Fibroblast of skin of right biceps (primary cell): ENCODE measurements around the gene AQP12A.
"Not testable (repeated sequence)": the region's sequence is repeated elsewhere in the genome, so short reads cannot be mapped to it uniquely, and the experiment has no call there.

Experiments used
- DNase-seq: peaks from one replicate; pipeline ENCODE4 v3.0.0-alpha.2; 2013

The AQP12A gene, protein sequence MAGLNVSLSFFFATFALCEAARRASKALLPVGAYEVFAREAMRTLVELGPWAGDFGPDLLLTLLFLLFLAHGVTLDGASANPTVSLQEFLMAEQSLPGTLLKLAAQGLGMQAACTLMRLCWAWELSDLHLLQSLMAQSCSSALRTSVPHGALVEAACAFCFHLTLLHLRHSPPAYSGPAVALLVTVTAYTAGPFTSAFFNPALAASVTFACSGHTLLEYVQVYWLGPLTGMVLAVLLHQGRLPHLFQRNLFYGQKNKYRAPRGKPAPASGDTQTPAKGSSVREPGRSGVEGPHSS

DNA sequence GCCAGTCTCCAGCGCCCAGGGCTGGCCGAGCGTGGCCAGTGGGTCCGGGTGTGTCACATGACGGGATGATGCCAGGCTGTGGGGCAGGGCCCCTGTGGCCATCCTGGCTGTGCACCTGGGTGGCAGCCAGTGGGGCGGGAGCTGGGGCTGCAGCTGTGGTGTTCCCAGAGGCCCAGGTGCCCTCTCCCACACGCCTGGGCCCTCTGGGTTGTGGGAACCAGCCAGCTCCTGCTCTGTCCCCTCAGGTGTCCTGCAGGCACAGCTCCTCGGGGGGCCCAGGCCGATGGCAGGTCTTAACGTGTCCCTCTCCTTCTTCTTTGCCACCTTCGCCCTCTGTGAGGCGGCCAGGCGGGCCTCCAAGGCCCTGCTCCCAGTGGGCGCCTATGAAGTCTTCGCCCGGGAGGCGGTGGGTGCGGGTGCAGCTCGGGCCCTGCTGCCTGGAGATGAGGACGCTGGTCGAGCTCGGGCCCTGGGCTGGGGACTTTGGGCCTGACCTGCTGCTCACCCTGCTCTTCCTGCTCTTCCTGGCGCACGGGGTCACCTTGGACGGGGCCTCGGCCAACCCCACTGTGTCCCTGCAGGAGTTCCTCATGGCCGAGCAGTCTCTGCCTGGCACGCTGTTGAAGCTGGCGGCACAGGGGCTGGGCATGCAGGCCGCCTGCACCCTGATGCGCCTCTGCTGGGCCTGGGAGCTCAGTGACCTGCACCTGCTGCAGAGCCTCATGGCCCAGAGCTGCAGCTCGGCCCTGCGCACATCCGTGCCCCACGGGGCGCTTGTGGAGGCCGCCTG lies at the start of gene AQP12A:
TSS of gene AQP12A (plus strand) at position 236 of the 790 bp plus-strand sequence. CDS start at position 284, 48 bp downstream.
- DNase-seq, result not testable (repeated sequence)

DNA sequence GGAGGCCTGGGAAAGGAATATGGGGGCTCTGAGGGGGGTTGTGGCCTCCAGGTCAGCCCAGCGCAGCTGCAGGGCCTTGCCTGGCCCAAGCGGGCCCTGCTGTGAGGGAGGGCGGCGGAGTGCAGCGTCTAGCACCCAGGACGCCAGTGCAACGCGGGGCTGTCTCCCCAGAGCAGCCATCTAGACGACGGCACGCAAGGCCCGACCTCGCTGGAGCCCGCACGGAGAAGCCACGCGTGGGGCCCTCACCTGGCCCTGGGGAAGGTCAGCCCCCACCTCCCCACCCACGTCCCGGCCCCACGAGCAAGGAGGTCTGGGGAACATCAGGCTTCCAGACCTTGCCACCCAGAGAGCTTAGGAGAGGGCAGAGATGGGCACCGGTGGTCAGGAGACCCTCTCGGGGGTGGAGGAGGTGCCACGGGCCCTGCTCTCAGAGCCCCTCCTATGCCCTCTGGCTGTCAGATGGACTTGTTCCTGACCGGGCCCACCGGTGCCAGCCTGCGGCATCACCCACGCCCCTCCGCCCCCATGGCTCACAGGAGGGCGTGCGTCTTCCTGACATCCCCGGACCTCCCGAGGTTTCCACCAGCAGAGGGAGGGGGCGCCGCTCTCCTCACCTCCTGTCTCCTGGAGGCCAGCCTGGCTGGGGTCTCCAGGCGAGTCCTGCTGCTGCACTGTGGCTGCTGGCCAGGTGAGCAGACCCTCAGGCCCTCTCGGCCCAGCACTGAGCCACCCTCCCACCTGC lies 49.4 kb upstream of the AQP12A start:
- no peak for DNase-seq

GRCh38 chr2:240642806-240643092 lies 48.9 kb upstream of the AQP12A start:
- DNase-seq, result no peak

GRCh38 chr2:240643093-240643810 lies 48.4 kb upstream of the AQP12A start:
- no peak for DNase-seq

DNA sequence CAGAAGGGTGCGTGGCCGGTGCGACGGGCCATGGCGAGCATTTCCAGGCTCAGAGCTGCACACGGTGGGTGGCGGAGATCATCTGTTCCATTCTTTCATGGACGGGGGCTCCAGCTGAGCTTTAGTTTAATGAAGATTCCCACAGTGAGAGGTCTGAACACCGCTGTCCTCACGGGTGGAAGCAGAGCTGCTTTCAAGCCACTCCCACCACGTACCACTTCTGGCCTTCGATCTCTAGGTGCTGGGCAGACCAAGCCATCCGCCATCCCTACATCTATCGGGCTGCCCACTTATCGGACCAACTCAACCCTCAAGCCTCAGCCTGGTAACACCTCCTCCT lies 47.9 kb upstream of the AQP12A start:
- no peak for DNase-seq

DNA sequence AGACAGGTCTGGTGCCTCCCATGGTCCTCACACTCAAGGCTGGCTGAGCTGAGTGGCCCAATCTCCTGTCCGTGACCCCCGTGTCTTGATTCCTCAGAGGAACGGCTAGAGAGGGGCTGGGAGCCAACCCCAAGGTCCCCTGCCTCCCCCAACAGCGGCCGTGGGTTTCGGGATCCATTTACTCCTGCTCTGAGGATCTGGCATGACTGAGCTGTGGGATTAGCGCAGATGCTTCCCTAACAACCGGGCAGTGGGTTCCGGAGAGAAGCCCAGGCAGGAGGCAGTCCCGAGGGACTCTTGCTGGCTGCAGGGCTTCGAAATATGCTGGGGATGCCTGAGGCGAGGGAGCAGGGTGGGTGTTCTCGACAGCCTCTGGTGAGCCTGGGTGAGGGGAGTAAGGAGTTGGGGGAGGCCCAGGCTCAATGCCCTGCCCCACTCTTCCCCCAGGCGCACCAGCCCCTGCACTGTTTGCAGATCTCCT lies 47.5 kb upstream of the AQP12A start:
- no peak for DNase-seq

DNA sequence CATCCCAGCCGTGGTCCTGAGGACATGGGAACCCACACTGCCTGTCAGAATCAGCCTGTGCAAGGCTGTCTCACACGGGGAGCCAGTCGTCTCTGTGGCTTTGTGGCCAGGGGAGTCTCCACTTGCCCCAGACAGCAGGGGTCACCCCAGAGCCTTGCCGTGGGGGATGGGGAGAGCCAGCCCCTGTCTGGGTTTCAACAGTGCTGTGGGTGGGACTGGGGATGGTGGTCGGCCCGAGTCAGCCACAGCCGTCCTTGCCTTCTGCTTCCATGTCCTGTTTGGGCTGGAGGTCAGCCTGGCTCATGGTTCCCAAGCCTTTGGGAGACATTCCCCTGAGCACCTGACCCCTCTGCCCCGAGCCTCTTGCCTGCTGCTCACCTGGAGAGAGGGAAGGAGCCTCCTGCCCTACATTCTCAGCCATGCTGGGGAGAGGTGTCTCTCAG lies 46.8 kb upstream of the AQP12A start:
- DNase-seq, result no peak

- no peak for DNase-seq
Measured at GRCh38 chr2:240645346-240645745, 46.3 kb upstream of the AQP12A start.

- DNase-seq, result no peak
Measured at GRCh38 chr2:240645801-240646175, 45.9 kb upstream of the AQP12A start.

- no peak for DNase-seq
Measured at GRCh38 chr2:240646176-240646899, 45.3 kb upstream of the AQP12A start.

DNA sequence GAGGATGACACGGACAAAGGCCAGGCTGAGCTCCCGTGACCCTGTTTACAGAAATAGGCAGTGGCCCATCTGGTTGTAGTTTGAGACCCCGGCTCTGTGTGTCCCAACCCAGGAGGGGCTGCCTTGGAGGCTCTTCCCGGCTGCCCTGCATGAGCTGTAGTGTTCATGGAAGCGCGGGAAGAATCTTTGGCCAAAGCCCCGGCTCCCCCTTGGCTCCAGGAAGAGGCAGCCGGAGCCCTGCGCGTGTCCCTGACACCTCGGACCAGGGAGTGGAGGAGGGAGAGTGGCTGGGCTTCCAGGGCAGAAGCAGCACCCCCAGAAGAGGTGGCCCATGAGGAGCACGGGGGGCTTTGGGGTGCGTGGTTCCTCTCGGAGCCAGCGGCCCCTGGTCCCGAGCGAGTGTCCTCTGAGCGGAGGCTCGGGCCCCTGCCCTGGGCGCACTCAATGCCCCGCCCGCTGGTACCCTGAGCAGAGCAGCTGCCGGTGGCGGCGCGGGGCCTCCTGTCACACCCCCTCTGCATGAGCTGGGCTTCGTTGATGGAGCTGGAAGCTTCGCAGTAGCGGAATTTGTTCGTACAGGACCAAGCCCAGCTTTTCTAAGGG lies 44.7 kb upstream of the AQP12A start:
- DNase-seq, result no peak

- DNase-seq, result no peak
Measured at GRCh38 chr2:240647503-240648154, 44.0 kb upstream of the AQP12A start.

GRCh38 chr2:240648155-240648649 lies 43.5 kb upstream of the AQP12A start:
- no peak for DNase-seq

DNA sequence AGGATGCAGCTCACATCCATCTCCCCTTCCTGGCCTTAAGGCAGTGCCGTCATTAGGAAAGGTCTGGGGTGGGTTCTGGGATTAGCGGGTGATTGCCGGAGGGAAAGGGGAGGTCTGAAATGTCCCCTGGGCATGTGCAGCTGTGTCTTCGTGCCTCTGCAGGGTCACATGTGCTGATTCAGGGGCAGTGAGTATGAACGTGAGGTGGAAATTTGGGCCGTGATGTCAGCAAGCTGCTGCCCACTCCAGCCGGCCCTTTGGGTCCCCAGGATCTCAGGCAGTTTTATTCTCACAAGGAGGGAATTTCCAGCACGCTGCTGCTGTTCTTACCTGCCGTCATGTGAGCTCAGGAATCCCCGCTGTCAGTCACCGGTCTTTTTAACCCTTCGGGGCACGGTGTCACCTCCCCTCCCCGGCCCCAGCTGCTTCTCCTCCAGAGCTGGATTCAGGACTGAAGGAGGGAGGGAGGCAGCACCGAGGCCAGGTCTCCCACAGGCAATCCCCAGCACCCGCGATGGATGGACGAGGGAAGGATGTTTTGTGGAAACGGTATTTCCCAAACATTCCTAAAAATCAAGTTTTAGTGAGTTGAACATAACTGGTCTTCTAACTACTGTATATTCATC lies 42.9 kb upstream of the AQP12A start:
- no peak for DNase-seq

DNA sequence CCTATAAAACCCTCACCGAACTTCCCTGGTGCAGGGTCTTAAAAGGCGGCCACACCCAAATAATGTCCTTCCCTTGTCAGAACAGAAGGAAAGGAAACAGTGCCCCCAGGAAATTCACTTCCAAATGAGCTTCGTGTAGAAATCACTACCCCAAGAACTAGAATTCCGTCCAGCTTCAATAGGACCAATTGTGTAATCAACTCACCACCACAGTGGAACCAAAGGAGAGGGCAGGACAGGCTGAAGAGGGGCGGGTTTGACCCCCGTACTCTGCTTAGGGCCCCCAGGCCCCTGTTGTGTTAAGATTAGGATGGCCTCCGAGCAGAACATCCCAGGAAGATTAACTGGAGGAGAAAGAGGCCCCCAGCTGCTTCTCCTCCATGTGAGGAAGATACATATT lies 42.3 kb upstream of the AQP12A start:
- DNase-seq, result no peak

- no peak for DNase-seq
Measured at GRCh38 chr2:240650254-240650965, 41.3 kb upstream of the AQP12A start.

GRCh38 chr2:240651185-240651584 lies 40.5 kb upstream of the AQP12A start:
- no peak for DNase-seq

GRCh38 chr2:240655931-240656886 lies 35.5 kb upstream of the AQP12A start:
- no peak for DNase-seq

GRCh38 chr2:240659883-240660282 lies 31.8 kb upstream of the AQP12A start:
- not testable (repeated sequence) for DNase-seq
